Aorta (tissue), 5 donors: ENCODE measurements around the gene DSCAM. TPM values are rescaled to one million over a fixed set of nuclear protein-coding genes. Genes with fewer than 3 reads are reported as not detected.
A peak's percentile ranks its signal among the peaks of the same experiment; 100 is the strongest.

ENCODE experiments used
- ATAC-seq: fragments of 200-7000 bp; cut with Tn5 transposase; one replicate; pipeline ENCODE4 v1.9.1; 2022; ENCODE audit warnings: moderate library complexity; ENCODE audit not compliant: low FRiP score
- DNase-seq, 2 donors: peaks; one replicate each; pipeline ENCODE4 v3.0.0-alpha.2; 2020
- H3K27ac ChIP-seq, 2 donors: one replicate each; pipeline ENCODE4 v1.5.1; 2013; ENCODE audit warnings: low read length in 2 of 2, mild to moderate bottlenecking in 2 of 2, moderate library complexity in 2 of 2, control low read depth in 1 of 2, inconsistent platforms in 1 of 2, low read depth in 1 of 2
- H3K27me3 ChIP-seq, 2 donors: one replicate each; pipeline ENCODE4 v1.6.1; 2013; ENCODE audit warnings: control low read depth in 1 of 2, low read length in 1 of 2, mild to moderate bottlenecking in 1 of 2, moderate library complexity in 1 of 2; ENCODE audit not compliant: insufficient read depth in 2 of 2, control insufficient read depth in 1 of 2
- H3K36me3 ChIP-seq, 2 donors: one replicate each; pipeline ENCODE4 v1.6.1; 2013; ENCODE audit warnings: control low read depth in 1 of 2, low read length in 1 of 2, mild to moderate bottlenecking in 1 of 2; ENCODE audit not compliant: insufficient read depth in 2 of 2, control insufficient read depth in 1 of 2
- H3K4me1 ChIP-seq, 2 donors: one replicate each; pipeline ENCODE4 v1.6.1; 2013; ENCODE audit warnings: low read length in 2 of 2, control low read depth in 1 of 2, mild to moderate bottlenecking in 1 of 2, moderate library complexity in 1 of 2; ENCODE audit not compliant: insufficient read depth in 2 of 2, control insufficient read depth in 1 of 2
- H3K4me3 ChIP-seq, 2 donors: one replicate each; pipeline ENCODE4 v1.5.1; 2013; ENCODE audit warnings: low read length in 2 of 2, control low read depth in 1 of 2, mild to moderate bottlenecking in 1 of 2
- H3K9me3 ChIP-seq: one replicate; pipeline ENCODE4 v1.6.1; 2013; ENCODE audit warnings: mild to moderate bottlenecking, low read length; ENCODE audit not compliant: control insufficient read depth
- WGBS, 2 donors: extraction: QIAGEN DNeasy Blood & Tissue Kit; methylation state at CpG; one replicate each; pipeline ENCODE4 v1.1.7; 2013; 5-methylcytosine and 5-hydroxymethylcytosine counted together
- intact Hi-C, 2 donors: fragments of 100-400 bp; cut with DNase I; formaldehyde crosslinking; loops; one replicate each; pipeline versions ENCODE4 v1.14.2 to v1.15.0; 2022
- polyA plus RNA-seq, 2 donors: library from polyadenylated mRNA; stranded (reverse); fragments of 200-250 nt; gene quantifications; one replicate each; pipeline ENCODE4 v1.2.3, GENCODE V29; 2013
- total RNA-seq, 2 donors: library from RNA; stranded (reverse); fragmentation: NEBNext Ultra II Directional; extraction: Animal tissue kit (Norgen Biotek cat#: 25700); gene quantifications; one replicate each; pipeline ENCODE4 v1.2.1, GENCODE V29; 2021
- donor health status: healthy with polysubstance abuse.
- donor health status: Bipolar disorder and iron deficiency.
- donor health status: DM: no; HTN: no; CAD: no.
- donor health status: DM: no; HTN: no; CAD: no.
- donor health status: DM: yes; HTN: yes; CAD: no.

DSCAM gene
- total and polyA plus RNA-seq, 4 donors = not detected

DNA sequence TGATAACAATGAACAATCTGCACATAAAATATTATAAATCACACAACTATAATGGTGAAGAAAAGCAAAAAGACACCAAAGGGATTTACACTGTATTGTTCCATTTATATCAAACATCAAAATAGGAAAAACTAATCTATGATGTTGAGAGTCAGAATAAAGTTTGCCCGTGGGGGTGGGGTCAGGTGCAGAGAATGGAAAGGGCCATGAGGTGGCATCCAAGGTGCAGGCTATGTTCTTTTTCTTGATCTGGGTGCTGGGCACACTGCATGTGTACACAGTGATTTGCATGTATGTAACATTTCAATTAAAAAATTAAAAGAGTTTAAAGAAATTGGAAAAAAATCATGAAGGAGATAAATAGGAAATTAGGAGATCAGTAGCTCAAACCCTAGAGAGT lies 127.3 kb downstream of the DSCAM start:
- Histone ChIP-seq H3K4me1 (no peaks in the 10 kb centered on the region), H3K9me3 (peaks cover 1% of the 10 kb centered on the region), H3K4me3 (no peak overlapping the region), H3K36me3 (no peaks in the 10 kb centered on the region), H3K27me3 (no peaks in the 10 kb centered on the region), H3K27ac (no peak overlapping the region)
- intact Hi-C loops = no loop called here
- ATAC-seq (no peak), DNase-seq (no peak)
- 80 to 84% methylated on average over 1 of the region's 1 CpG for whole genome bisulfite sequencing, 2 donors

DNA sequence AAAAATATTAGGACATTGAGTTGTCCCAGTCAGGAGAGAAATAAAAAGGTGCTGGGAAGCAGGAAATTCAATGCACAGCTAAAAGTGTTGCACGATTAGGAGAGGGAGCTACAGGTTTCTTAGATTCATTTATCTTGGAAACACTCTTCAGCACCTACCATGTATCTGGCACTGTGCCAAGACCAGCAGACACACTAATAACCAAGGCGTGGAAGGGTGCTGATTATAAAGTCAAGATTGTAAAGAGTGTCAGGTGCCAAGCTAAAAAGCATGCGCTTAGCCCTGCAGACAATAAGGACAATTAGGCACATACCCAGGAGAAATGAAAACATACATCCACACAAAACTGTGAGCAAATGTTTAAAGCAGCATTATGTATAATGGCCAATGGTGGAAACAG lies 129.9 kb downstream of the DSCAM start:
- Histone ChIP-seq H3K27me3 (no peaks in the 10 kb centered on the region), H3K4me1 (no peaks in the 10 kb centered on the region), H3K27ac (no peak overlapping the region), H3K36me3 (no peaks in the 10 kb centered on the region), H3K4me3 (no peak overlapping the region), H3K9me3 (peaks cover 3% of the 10 kb centered on the region)
- no peak for DNase-seq
- no peak for ATAC-seq
- 19 to 29% methylated on average over 3 of the region's 3 CpGs for WGBS, 2 donors
- intact Hi-C loops = no loop called here

DNA sequence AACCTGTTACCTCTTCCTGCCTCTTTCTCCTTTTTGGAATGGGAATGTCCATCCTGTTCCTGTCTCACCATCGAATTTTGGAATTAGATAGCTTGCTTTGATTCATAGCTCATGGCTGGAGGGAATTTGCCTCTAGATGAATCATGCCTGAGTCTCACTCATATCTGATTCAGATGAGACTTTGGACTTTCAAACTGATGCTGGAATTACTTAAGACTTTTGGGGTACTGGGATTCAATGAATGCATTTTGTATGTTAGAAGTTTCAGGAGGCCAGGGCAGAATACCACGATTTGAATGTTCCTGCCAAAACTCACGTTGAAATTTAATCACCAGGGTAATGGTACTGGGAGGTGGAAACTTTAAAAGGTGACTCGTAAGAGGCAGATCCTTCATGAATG lies 132.4 kb downstream of the DSCAM start:
- H3K4me1 ChIP-seq = no peaks in the 10 kb centered on the region
- 69 to 79% methylated on average over 4 of the region's 4 CpGs for WGBS, 2 donors
- H3K4me3 ChIP-seq = no peak overlapping the region
- DNase-seq (no peak), ATAC-seq (no peak)
- no peaks in the 10 kb centered on the region for H3K27me3 ChIP-seq
- peaks cover 3% of the 10 kb centered on the region for H3K9me3 ChIP-seq
- no peak overlapping the region for H3K27ac ChIP-seq
- H3K36me3 ChIP-seq = no peaks in the 10 kb centered on the region
- intact Hi-C loops = no loop called here

DNA sequence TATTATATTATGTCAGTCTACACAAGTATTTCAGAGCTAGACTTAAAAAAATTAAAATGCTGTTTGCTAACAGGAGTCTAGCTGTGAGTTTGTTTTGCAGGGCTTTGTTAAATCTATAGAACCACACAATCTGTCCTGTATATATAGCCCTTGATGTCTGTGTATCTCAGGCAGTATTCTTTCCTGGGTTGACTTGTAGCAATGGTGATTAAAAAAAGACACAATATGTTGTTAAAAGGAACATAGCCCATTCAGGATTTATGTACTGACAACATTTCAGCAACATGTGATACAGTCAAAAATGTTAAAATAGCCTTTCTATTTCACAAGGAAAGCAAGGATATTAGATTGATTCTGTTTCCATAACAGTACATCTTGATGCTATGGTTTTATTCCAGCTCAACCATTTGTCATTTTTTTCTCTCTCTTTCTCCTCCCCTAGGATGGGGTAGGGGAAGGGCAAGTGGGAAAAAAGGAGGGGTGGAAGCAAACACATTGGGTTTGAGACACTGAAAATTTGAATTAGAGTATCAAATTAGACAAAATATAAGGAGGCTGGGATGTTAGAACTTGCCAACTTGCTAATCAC lies 139.2 kb downstream of the DSCAM start:
- Histone ChIP-seq H3K27me3 (no peaks in the 10 kb centered on the region), H3K4me1 (no peaks in the 10 kb centered on the region), H3K9me3 (peaks cover under 1% of the 10 kb centered on the region), H3K4me3 (no peak overlapping the region), H3K36me3 (no peaks in the 10 kb centered on the region), H3K27ac (no peak overlapping the region)
- ATAC-seq (no peak), DNase-seq (no peak)
- intact Hi-C loops = no loop called here

DNA sequence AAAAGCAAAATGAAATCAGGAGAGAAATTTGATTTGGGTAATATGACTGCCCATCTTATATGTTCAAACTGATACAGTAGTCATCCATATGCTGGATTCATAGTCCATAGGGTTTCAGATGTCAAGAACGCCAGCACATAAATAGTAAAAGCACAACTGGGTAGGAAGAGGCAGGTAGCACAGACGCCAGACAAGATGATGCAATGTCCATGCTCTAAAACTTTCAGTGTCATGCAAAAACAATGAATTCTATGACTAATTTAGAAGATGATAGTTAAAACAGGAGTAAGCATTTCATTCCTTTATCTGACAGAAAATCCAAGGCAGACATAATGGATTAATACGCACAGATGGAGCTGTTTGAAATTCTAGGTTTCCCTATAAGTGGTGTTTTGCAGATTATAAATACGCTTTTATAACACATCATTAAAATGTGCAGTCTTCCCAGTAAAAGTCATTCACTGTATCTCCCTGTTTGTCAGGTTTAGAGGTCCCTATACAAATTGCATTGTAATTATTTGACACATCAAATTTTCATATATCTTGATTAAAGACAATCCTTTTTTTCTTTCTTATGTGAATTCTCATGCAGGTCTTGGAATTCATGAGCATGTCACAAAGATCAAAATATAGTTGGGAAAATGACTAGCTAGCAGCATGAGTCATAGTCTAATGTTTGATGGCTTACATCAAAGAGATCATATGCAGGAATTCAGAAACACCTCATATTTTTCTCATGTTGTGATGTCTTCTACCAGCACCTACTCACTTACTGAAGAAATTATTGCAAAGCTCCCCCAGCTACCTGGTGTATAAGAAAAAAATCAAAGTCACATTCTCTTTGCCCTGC lies 139.9 kb downstream of the DSCAM start:
- intact Hi-C loops = no loop called here
- Histone ChIP-seq H3K27me3 (no peaks in the 10 kb centered on the region), H3K27ac (no peak overlapping the region), H3K36me3 (no peaks in the 10 kb centered on the region), H3K4me3 (no peak overlapping the region), H3K4me1 (no peaks in the 10 kb centered on the region), H3K9me3 (no peaks in the 10 kb centered on the region)
- no peak for DNase-seq
- no peak for ATAC-seq
- 66% methylated on average over 4 of the region's 4 CpGs for WGBS, 2 donors

DNA sequence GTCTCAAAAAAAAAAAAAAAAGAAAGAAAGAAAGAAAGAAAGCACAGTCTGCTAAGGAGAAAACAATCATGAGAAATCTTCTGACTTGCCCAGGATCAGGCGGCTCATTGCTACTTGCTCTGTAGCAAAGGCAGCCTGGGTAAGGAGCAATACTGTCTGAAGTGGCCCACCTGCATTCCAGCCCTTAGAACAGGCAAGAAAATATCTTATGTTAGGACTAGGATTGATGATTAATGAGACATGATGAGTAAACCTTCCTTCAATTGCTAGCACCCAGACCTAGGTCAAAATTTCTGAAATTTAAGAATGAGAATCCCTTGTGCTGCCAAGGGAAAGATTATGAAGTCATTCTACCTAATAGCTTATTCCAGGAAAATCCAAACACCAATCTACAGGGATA lies 140.8 kb downstream of the DSCAM start:
- Histone ChIP-seq H3K27ac (no peak overlapping the region), H3K4me3 (no peak overlapping the region), H3K36me3 (no peaks in the 10 kb centered on the region), H3K27me3 (no peaks in the 10 kb centered on the region), H3K4me1 (no peaks in the 10 kb centered on the region), H3K9me3 (no peaks in the 10 kb centered on the region)
- DNase-seq (no peak), ATAC-seq (no peak)
- intact Hi-C loops = no loop called here
- WGBS, 2 donors = 81 to 88% methylated on average over 1 of the region's 1 CpG

DNA sequence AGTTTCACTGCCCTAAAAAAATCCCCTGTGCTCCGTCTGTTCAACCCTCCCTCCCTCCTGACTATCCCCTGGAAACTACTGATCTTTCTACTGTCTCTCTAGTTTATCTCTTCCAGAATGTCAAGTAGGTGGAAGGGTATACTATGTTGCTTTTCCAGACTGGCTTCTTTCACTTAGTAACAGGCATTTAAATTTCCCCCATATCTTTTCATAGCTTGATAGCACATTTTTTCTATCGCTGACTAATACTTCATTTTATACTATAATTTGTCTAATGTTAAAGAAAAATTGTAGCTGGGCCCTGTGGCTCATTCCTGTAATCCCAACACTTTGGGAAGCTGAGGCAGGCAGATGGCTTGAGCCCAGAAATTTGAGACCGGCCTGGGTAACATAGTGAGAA lies 142.8 kb downstream of the DSCAM start:
- Histone ChIP-seq H3K27me3 (no peaks in the 10 kb centered on the region), H3K9me3 (no peaks in the 10 kb centered on the region), H3K36me3 (no peaks in the 10 kb centered on the region), H3K27ac (no peak overlapping the region), H3K4me3 (no peak overlapping the region), H3K4me1 (no peaks in the 10 kb centered on the region)
- WGBS, 2 donors = 72 to 75% methylated on average over 3 of the region's 3 CpGs
- intact Hi-C loops = no loop called here
- ATAC-seq (no peak), DNase-seq (no peak)

DNA sequence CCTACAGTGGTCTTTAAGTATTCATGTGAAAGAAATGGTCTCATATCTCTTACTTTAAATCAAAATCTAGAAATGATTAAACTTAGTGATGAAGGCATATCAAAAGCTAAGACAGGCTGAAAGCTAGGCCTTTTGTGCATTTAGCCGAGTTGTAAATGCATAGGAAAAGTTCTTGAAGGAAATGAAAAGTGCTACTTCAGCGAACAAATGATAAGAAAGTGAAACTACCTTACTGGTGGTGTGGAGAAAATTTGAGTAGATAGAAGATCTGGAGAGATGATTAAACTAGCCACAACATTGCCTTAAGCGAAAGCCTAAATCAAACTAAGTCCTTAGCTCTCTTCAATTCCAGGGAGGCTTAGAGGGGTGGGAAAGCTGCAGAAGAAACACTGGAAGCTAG lies 147.6 kb downstream of the DSCAM start:
- H3K36me3 ChIP-seq = no peaks in the 10 kb centered on the region
- ATAC-seq = no peak
- 83% methylated on average over 3 of the region's 3 CpGs for WGBS, 2 donors
- no peak overlapping the region for H3K4me3 ChIP-seq
- no peak overlapping the region for H3K27ac ChIP-seq
- no peak for DNase-seq
- H3K27me3 ChIP-seq = no peaks in the 10 kb centered on the region
- H3K9me3 ChIP-seq = peaks cover 1% of the 10 kb centered on the region
- no peaks in the 10 kb centered on the region for H3K4me1 ChIP-seq
- intact Hi-C loops = no loop called here

DNA sequence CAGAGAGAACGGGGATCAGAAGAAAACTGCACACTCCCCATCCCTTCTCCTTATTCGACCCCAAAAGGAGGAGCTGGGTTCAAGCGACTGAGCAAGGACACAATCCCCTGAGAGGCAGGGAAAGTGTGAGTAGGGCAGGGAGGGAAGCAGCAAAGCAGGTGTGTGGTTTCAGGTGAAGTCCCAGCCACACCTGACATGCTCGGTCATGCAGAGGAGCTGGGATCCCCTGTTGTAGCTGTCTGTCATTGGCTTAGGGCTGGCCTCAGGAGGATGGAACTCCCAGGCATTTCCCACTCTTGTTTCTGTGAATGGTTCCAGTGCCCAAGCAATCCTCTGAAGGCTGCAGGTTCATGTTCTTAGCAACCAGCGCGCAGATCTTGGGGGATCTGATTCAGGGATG lies 150.7 kb downstream of the DSCAM start:
- Histone ChIP-seq H3K4me3 (no peak overlapping the region), H3K9me3 (peaks cover 2% of the 10 kb centered on the region), H3K4me1 (no peaks in the 10 kb centered on the region), H3K27ac (no peak overlapping the region), H3K36me3 (no peaks in the 10 kb centered on the region), H3K27me3 (no peaks in the 10 kb centered on the region)
- ATAC-seq (peak; percentile 44), DNase-seq (no peak)
- WGBS, 2 donors = 79 to 84% methylated on average over 6 of the region's 6 CpGs
- intact Hi-C loops = no loop called here
